ENCODE measurements around the gene IFT43. TPM values are rescaled to one million over a fixed set of nuclear protein-coding genes. Genes with fewer than 3 reads are reported as not detected.

The IFT43 gene
- total RNA-seq, 2 donors from 2014 or later, result 46.3 to 49.6 TPM

- Mint-ChIP-seq H3K27ac (peak overlapping the region; percentile 80), H3K4me1 (peaks cover 25% of the 10 kb centered on the region), H3K27me3 (ENCODE audit: insufficient read depth) (peaks cover 8% of the 10 kb centered on the region), H3K4me3 (peak overlapping the region; percentile 4), H3K9me3 (peaks cover 2% of the 10 kb centered on the region), H3K36me3 (ENCODE audit: low read depth) (no peaks in the 10 kb centered on the region)
- DNase-seq, result peak; percentile 70
- TF ChIP-seq CTCF (conservative IDR thresholded peaks at IDR 0.05), result no peak
- no peak overlapping the region for H3K9ac ChIP-seq (ENCODE audit: extremely low read depth, low read length, poor library complexity, severe bottlenecking)
- H3K36me3 ChIP-seq (ENCODE audit: control insufficient read depth, insufficient read depth, low read length), result no peaks in the 10 kb centered on the region
- H3K4me1 ChIP-seq (ENCODE audit: control insufficient read depth, insufficient read depth, low read length), result no peaks in the 10 kb centered on the region
- no peak overlapping the region for H3K4me3 ChIP-seq (ENCODE audit: low read length)
- 55 to 67% methylated on average over 8 of the region's 8 CpGs for WGBS, 2 experiments (ENCODE audit: insufficient coverage in 1 of 2, insufficient read length in 1 of 2)
- no peaks in the 10 kb centered on the region for H3K27me3 ChIP-seq (ENCODE audit: control insufficient read depth, insufficient read depth, low read length, poor library complexity, severe bottlenecking)
- no peak overlapping the region for H3K27ac ChIP-seq (ENCODE audit: low read depth, low read length)
- no peaks in the 10 kb centered on the region for H3K9me3 ChIP-seq (ENCODE audit: control insufficient read depth, low read length)
Measured at GRCh38 chr14:76113691-76114090, 128.1 kb downstream of the IFT43 start.

- DNase-seq, result peak; percentile 71
Measured at GRCh38 chr14:76115010-76115422, 129.5 kb downstream of the IFT43 start.

GRCh38 chr14:76117789-76118484, 132.4 kb downstream of the IFT43 start:
- no peak overlapping the region for H3K4me3 Mint-ChIP-seq
- no peaks in the 10 kb centered on the region for H3K4me1 ChIP-seq (ENCODE audit: control insufficient read depth, insufficient read depth, low read length)
- peak overlapping the region; percentile 38 for H3K27ac ChIP-seq (ENCODE audit: low read depth, low read length)
- no peaks in the 10 kb centered on the region for H3K36me3 ChIP-seq (ENCODE audit: control insufficient read depth, insufficient read depth, low read length)
- TF ChIP-seq CTCF (conservative IDR thresholded peaks at IDR 0.05), result no peak
- no peak overlapping the region for H3K9ac ChIP-seq (ENCODE audit: extremely low read depth, low read length, poor library complexity, severe bottlenecking)
- no peaks in the 10 kb centered on the region for H3K27me3 ChIP-seq (ENCODE audit: control insufficient read depth, insufficient read depth, low read length, poor library complexity, severe bottlenecking)
- H3K27me3 Mint-ChIP-seq (ENCODE audit: insufficient read depth), result peaks cover 5% of the 10 kb centered on the region
- 79 to 85% methylated on average over 10 to 16 of the region's 16 CpGs for WGBS, 2 experiments (ENCODE audit: insufficient coverage in 1 of 2, insufficient read length in 1 of 2)
- H3K4me1 Mint-ChIP-seq, result peaks cover 22% of the 10 kb centered on the region
- no peak overlapping the region for H3K4me3 ChIP-seq (ENCODE audit: low read length)
- H3K9me3 ChIP-seq (ENCODE audit: control insufficient read depth, low read length), result no peaks in the 10 kb centered on the region
- no peaks in the 10 kb centered on the region for H3K9me3 Mint-ChIP-seq
- no peak for DNase-seq
- H3K27ac Mint-ChIP-seq, result no peak overlapping the region
- no peaks in the 10 kb centered on the region for H3K36me3 Mint-ChIP-seq (ENCODE audit: low read depth)

More at GRCh38 chr14:76115010-76115422, 129.5 kb downstream of the IFT43 start:
- H3K36me3 ChIP-seq (ENCODE audit: control insufficient read depth, insufficient read depth, low read length), result no peaks in the 10 kb centered on the region
- H3K27me3 ChIP-seq (ENCODE audit: control insufficient read depth, insufficient read depth, low read length, poor library complexity, severe bottlenecking), result no peaks in the 10 kb centered on the region
- peaks cover 8% of the 10 kb centered on the region for H3K27me3 Mint-ChIP-seq (ENCODE audit: insufficient read depth)
- H3K27ac ChIP-seq (ENCODE audit: low read depth, low read length), result no peak overlapping the region
- no peaks in the 10 kb centered on the region for H3K9me3 Mint-ChIP-seq
- no peaks in the 10 kb centered on the region for H3K9me3 ChIP-seq (ENCODE audit: control insufficient read depth, low read length)
- H3K27ac Mint-ChIP-seq, result no peak overlapping the region
- TF ChIP-seq CTCF (conservative IDR thresholded peaks at IDR 0.05), result peak; percentile 56
- H3K9ac ChIP-seq (ENCODE audit: extremely low read depth, low read length, poor library complexity, severe bottlenecking), result no peak overlapping the region
- no peaks in the 10 kb centered on the region for H3K36me3 Mint-ChIP-seq (ENCODE audit: low read depth)
- WGBS, 2 experiments (ENCODE audit: insufficient coverage in 1 of 2, insufficient read length in 1 of 2), result 88% methylated on average over 1 of the region's 2 CpGs; no CpG with 5 or more reads in 1 of the 2 experiments
- no peak overlapping the region for H3K4me3 Mint-ChIP-seq
- peaks cover 25% of the 10 kb centered on the region for H3K4me1 Mint-ChIP-seq
- no peak overlapping the region for H3K4me3 ChIP-seq (ENCODE audit: low read length)
- H3K4me1 ChIP-seq (ENCODE audit: control insufficient read depth, insufficient read depth, low read length), result no peaks in the 10 kb centered on the region
